Measurements from ENCODE around the gene ANO7. TPM values are rescaled to one million over a fixed set of nuclear protein-coding genes. Genes with fewer than 3 reads are reported as not detected.

Gene ANO7
- total RNA-seq, 5 donors from 2014 or later (not counting 1 experiment from before 2014, with no cell fraction given), result 0.53 to 0.60 (median 0.53) TPM; not detected in 2

- POLR2A ChIA-PET, result no interaction called here
- WGBS (ENCODE audit: insufficient coverage), result 90% methylated on average over 23 of the region's 33 CpGs
- Mint-ChIP-seq H3K4me3 (no peak overlapping the region), H3K36me3 (no peaks in the 10 kb centered on the region), H3K4me1 (no peaks in the 10 kb centered on the region), H3K27ac (no peak overlapping the region), H3K9me3 (no peaks in the 10 kb centered on the region), H3K27me3 (no peaks in the 10 kb centered on the region)
- CTCF ChIA-PET, result no interaction called here
- no peak for DNase-seq
- peaks cover 0 to 4% of the 10 kb centered on the region in 2 experiments for H3K27me3 ChIP-seq (replicated peaks in 1 of 2; ENCODE audit: control insufficient read depth in 2 of 2, extremely low read depth in 1 of 2, insufficient read depth in 2 of 2, low read length in 1 of 2)
- H3K36me3 ChIP-seq (ENCODE audit: control insufficient read depth in 2 of 2, extremely low read depth in 1 of 2, insufficient read depth in 1 of 2, low read length in 1 of 2), result no peaks in the 10 kb centered on the region
- no peak for ATAC-seq (replicated peaks in 1 of 4)
- H3K4me3 ChIP-seq (ENCODE audit: control insufficient read depth in 1 of 2, extremely low read depth in 1 of 2, low read length in 1 of 2), result no peak overlapping the region
- no peak overlapping the region for H3K27ac ChIP-seq (ENCODE audit: low read length)
- H3K4me1 ChIP-seq (ENCODE audit: control insufficient read depth in 1 of 2, extremely low read depth in 1 of 2, insufficient read depth in 2 of 2, low read length in 2 of 2), result no peaks in the 10 kb centered on the region
- no peaks in the 10 kb centered on the region for H3K9me3 ChIP-seq
Measured at GRCh38 chr2:241209271-241209670, 20.8 kb downstream of the ANO7 start.

- ChIA-PET CTCF (no interaction called here), POLR2A (interaction anchor here in 1 of 2 donors (0.6 kb wide), 1 partner anchor 155 kb away, joined by 5 read pairs; no protein-coding TSS in a partner anchor)
- Mint-ChIP-seq H3K9me3 (no peaks in the 10 kb centered on the region), H3K27ac (peak overlapping the region in 1 of 2 donors; percentile 48), H3K27me3 (no peaks in the 10 kb centered on the region), H3K36me3 (no peaks in the 10 kb centered on the region), H3K4me1 (no peaks in the 10 kb centered on the region), H3K4me3 (no peak overlapping the region)
- 10% methylated on average over 2 of the region's 2 CpGs for WGBS (ENCODE audit: insufficient coverage)
- Histone ChIP-seq H3K27me3 (replicated peaks in 1 of 2; ENCODE audit: control insufficient read depth in 2 of 2, extremely low read depth in 1 of 2, insufficient read depth in 2 of 2, low read length in 1 of 2) (no peaks in the 10 kb centered on the region), H3K27ac (ENCODE audit: low read length) (no peak overlapping the region), H3K4me1 (ENCODE audit: control insufficient read depth in 1 of 2, extremely low read depth in 1 of 2, insufficient read depth in 2 of 2, low read length in 2 of 2) (no peaks in the 10 kb centered on the region), H3K4me3 (ENCODE audit: control insufficient read depth in 1 of 2, extremely low read depth in 1 of 2, low read length in 1 of 2) (no peak overlapping the region), H3K36me3 (ENCODE audit: control insufficient read depth in 2 of 2, extremely low read depth in 1 of 2, insufficient read depth in 1 of 2, low read length in 1 of 2) (no peaks in the 10 kb centered on the region), H3K9me3 (no peaks in the 10 kb centered on the region)
- ATAC-seq (replicated peaks in 1 of 4) (no peak), DNase-seq (no peak)
Measured at GRCh38 chr2:241211276-241211675, 22.8 kb downstream of the ANO7 start.

- H3K36me3 ChIP-seq (ENCODE audit: control insufficient read depth in 2 of 2, extremely low read depth in 1 of 2, insufficient read depth in 1 of 2, low read length in 1 of 2), result no peaks in the 10 kb centered on the region
- CTCF ChIA-PET, result no interaction called here
- no peak overlapping the region for H3K4me3 ChIP-seq (ENCODE audit: control insufficient read depth in 1 of 2, extremely low read depth in 1 of 2, low read length in 1 of 2)
- no peaks in the 10 kb centered on the region for H3K27me3 Mint-ChIP-seq
- ATAC-seq (replicated peaks in 1 of 4) (no peak), DNase-seq (no peak)
- peaks cover 0 to 4% of the 10 kb centered on the region in 2 experiments for H3K4me1 ChIP-seq (ENCODE audit: control insufficient read depth in 1 of 2, extremely low read depth in 1 of 2, insufficient read depth in 2 of 2, low read length in 2 of 2)
- POLR2A ChIA-PET, result no interaction called here
- no peak overlapping the region for H3K27ac ChIP-seq (ENCODE audit: low read length)
- H3K4me3 Mint-ChIP-seq, result no peak overlapping the region
- no peaks in the 10 kb centered on the region for H3K9me3 Mint-ChIP-seq
- no peaks in the 10 kb centered on the region for H3K36me3 Mint-ChIP-seq
- no peaks in the 10 kb centered on the region for H3K9me3 ChIP-seq
- peaks cover 0 to 4% (median 2%) of the 10 kb centered on the region in 3 donors for H3K4me1 Mint-ChIP-seq
- no peak overlapping the region for H3K27ac Mint-ChIP-seq
- 94% methylated on average over 11 of the region's 13 CpGs for WGBS (ENCODE audit: insufficient coverage)
- H3K27me3 ChIP-seq (replicated peaks in 1 of 2; ENCODE audit: control insufficient read depth in 2 of 2, extremely low read depth in 1 of 2, insufficient read depth in 2 of 2, low read length in 1 of 2), result no peaks in the 10 kb centered on the region
Measured at GRCh38 chr2:241213041-241213440, 24.6 kb downstream of the ANO7 start.

- Mint-ChIP-seq H3K4me1 (peaks cover 3 to 7% (median 4%) of the 10 kb centered on the region in 3 donors), H3K36me3 (no peaks in the 10 kb centered on the region), H3K27ac (no peak overlapping the region), H3K4me3 (no peak overlapping the region), H3K27me3 (no peaks in the 10 kb centered on the region), H3K9me3 (no peaks in the 10 kb centered on the region)
- Histone ChIP-seq H3K4me1 (ENCODE audit: control insufficient read depth in 1 of 2, extremely low read depth in 1 of 2, insufficient read depth in 2 of 2, low read length in 2 of 2) (peaks cover 0 to 6% of the 10 kb centered on the region in 2 experiments), H3K27me3 (replicated peaks in 1 of 2; ENCODE audit: control insufficient read depth in 2 of 2, extremely low read depth in 1 of 2, insufficient read depth in 2 of 2, low read length in 1 of 2) (no peaks in the 10 kb centered on the region), H3K9me3 (no peaks in the 10 kb centered on the region), H3K27ac (ENCODE audit: low read length) (no peak overlapping the region), H3K4me3 (ENCODE audit: control insufficient read depth in 1 of 2, extremely low read depth in 1 of 2, low read length in 1 of 2) (no peak overlapping the region), H3K36me3 (ENCODE audit: control insufficient read depth in 2 of 2, extremely low read depth in 1 of 2, insufficient read depth in 1 of 2, low read length in 1 of 2) (no peaks in the 10 kb centered on the region)
- CTCF ChIA-PET, result no interaction called here
- DNase-seq (no peak), ATAC-seq (replicated peaks in 1 of 4) (no peak)
- WGBS (ENCODE audit: insufficient coverage), result 83% methylated on average over 7 of the region's 7 CpGs
- POLR2A ChIA-PET, result no interaction called here
Measured at GRCh38 chr2:241213567-241213966, 25.1 kb downstream of the ANO7 start.

GRCh38 chr2:241214209-241214608, 25.7 kb downstream of the ANO7 start:
- peak overlapping the region in 1 of 2 donors; percentile 63 for H3K27ac Mint-ChIP-seq
- Histone ChIP-seq H3K27ac (ENCODE audit: low read length) (no peak overlapping the region), H3K4me1 (ENCODE audit: control insufficient read depth in 1 of 2, extremely low read depth in 1 of 2, insufficient read depth in 2 of 2, low read length in 2 of 2) (peaks cover 0 to 11% of the 10 kb centered on the region in 2 experiments), H3K36me3 (ENCODE audit: control insufficient read depth in 2 of 2, extremely low read depth in 1 of 2, insufficient read depth in 1 of 2, low read length in 1 of 2) (no peaks in the 10 kb centered on the region), H3K4me3 (ENCODE audit: control insufficient read depth in 1 of 2, extremely low read depth in 1 of 2, low read length in 1 of 2) (no peak overlapping the region), H3K9me3 (no peaks in the 10 kb centered on the region), H3K27me3 (replicated peaks in 1 of 2; ENCODE audit: control insufficient read depth in 2 of 2, extremely low read depth in 1 of 2, insufficient read depth in 2 of 2, low read length in 1 of 2) (peaks cover 0 to 2% of the 10 kb centered on the region in 2 experiments)
- peaks cover 10 to 13% (median 11%) of the 10 kb centered on the region in 3 donors for H3K4me1 Mint-ChIP-seq
- POLR2A ChIA-PET, result no interaction called here
- CTCF ChIA-PET, result no interaction called here
- ATAC-seq (replicated peaks in 1 of 4) (no peak), DNase-seq (no peak)
- H3K36me3 Mint-ChIP-seq, result no peaks in the 10 kb centered on the region
- no peaks in the 10 kb centered on the region for H3K9me3 Mint-ChIP-seq
- WGBS (ENCODE audit: insufficient coverage), result 65% methylated on average over 10 of the region's 10 CpGs
- H3K27me3 Mint-ChIP-seq, result no peaks in the 10 kb centered on the region
- no peak overlapping the region for H3K4me3 Mint-ChIP-seq

GRCh38 chr2:241214766-241215165, 26.3 kb downstream of the ANO7 start:
- H3K4me3 ChIP-seq (ENCODE audit: control insufficient read depth in 1 of 2, extremely low read depth in 1 of 2, low read length in 1 of 2), result no peak overlapping the region

GRCh38 chr2:241215421-241215820, 26.9 kb downstream of the ANO7 start:
- H3K27me3 ChIP-seq (replicated peaks in 1 of 2; ENCODE audit: control insufficient read depth in 2 of 2, extremely low read depth in 1 of 2, insufficient read depth in 2 of 2, low read length in 1 of 2), result peaks cover 3 to 4% of the 10 kb centered on the region in 2 experiments
- no peaks in the 10 kb centered on the region for H3K27me3 Mint-ChIP-seq
- no peak overlapping the region for H3K4me3 ChIP-seq (ENCODE audit: control insufficient read depth in 1 of 2, extremely low read depth in 1 of 2, low read length in 1 of 2)
- ATAC-seq (replicated peaks in 1 of 4) (no peak), DNase-seq (peak in 1 of 35 experiments; percentile 20)
- no peaks in the 10 kb centered on the region for H3K36me3 ChIP-seq (ENCODE audit: control insufficient read depth in 2 of 2, extremely low read depth in 1 of 2, insufficient read depth in 1 of 2, low read length in 1 of 2)
- H3K4me1 ChIP-seq (ENCODE audit: control insufficient read depth in 1 of 2, extremely low read depth in 1 of 2, insufficient read depth in 2 of 2, low read length in 2 of 2), result peaks cover 0 to 11% of the 10 kb centered on the region in 2 experiments
- H3K9me3 Mint-ChIP-seq, result no peaks in the 10 kb centered on the region
- no peak overlapping the region for H3K27ac ChIP-seq (ENCODE audit: low read length)
- H3K4me1 Mint-ChIP-seq, result peaks cover 12 to 14% (median 14%) of the 10 kb centered on the region in 3 donors
- ChIA-PET POLR2A (no interaction called here), CTCF (interaction anchor here in 1 of 2 donors (0.6 kb wide), 1 partner anchor 484 kb away, joined by 3 read pairs; no protein-coding TSS in a partner anchor)
- 66% methylated on average over 5 of the region's 9 CpGs for WGBS (ENCODE audit: insufficient coverage)
- H3K36me3 Mint-ChIP-seq, result no peaks in the 10 kb centered on the region
- no peak overlapping the region for H3K4me3 Mint-ChIP-seq
- H3K27ac Mint-ChIP-seq, result no peak overlapping the region
- no peaks in the 10 kb centered on the region for H3K9me3 ChIP-seq

More at GRCh38 chr2:241214766-241215165, 26.3 kb downstream of the ANO7 start:
- Mint-ChIP-seq H3K27me3 (no peaks in the 10 kb centered on the region), H3K9me3 (no peaks in the 10 kb centered on the region), H3K36me3 (no peaks in the 10 kb centered on the region), H3K4me1 (peaks cover 12 to 14% (median 14%) of the 10 kb centered on the region in 3 donors), H3K27ac (no peak overlapping the region), H3K4me3 (no peak overlapping the region)
- ChIA-PET POLR2A (no interaction called here), CTCF (no interaction called here)
- 85% methylated on average over 11 of the region's 12 CpGs for WGBS (ENCODE audit: insufficient coverage)
- no peak for ATAC-seq (replicated peaks in 1 of 4)
- Histone ChIP-seq H3K9me3 (no peaks in the 10 kb centered on the region), H3K27me3 (replicated peaks in 1 of 2; ENCODE audit: control insufficient read depth in 2 of 2, extremely low read depth in 1 of 2, insufficient read depth in 2 of 2, low read length in 1 of 2) (peaks cover 2 to 3% of the 10 kb centered on the region in 2 experiments), H3K27ac (ENCODE audit: low read length) (no peak overlapping the region), H3K36me3 (ENCODE audit: control insufficient read depth in 2 of 2, extremely low read depth in 1 of 2, insufficient read depth in 1 of 2, low read length in 1 of 2) (no peaks in the 10 kb centered on the region), H3K4me1 (ENCODE audit: control insufficient read depth in 1 of 2, extremely low read depth in 1 of 2, insufficient read depth in 2 of 2, low read length in 2 of 2) (peaks cover 0 to 11% of the 10 kb centered on the region in 2 experiments)
- no peak for DNase-seq
